SK-N-SH (cell line): Measurements from ENCODE around the gene LHB. TPM values are rescaled to one million over a fixed set of nuclear protein-coding genes. Genes with fewer than 3 reads are reported as not detected.

Experiments
- CTCF ChIA-PET: fragments of 300-600, 350-600 bp; formaldehyde crosslinking; extraction: SDS; loops from one replicate; lab custom pipeline; 2021; lab: Yijun Ruan, JAX
- POLR2A ChIA-PET: fragments of 350-600 bp; sonication (Branson Sonifier 250); formaldehyde crosslinking; extraction: SDS; loops from one replicate; lab custom pipeline; 2020; ENCODE audit warnings: antibody characterized with exemption, inconsistent platforms; lab: Yijun Ruan, JAX
- DNase-seq: peaks from one replicate; pipeline ENCODE4 v3.0.0; 2012
- H2AFZ ChIP-seq: fragments of 200-600 bp; sonication (generic); 2 replicates; pipeline ENCODE4 v1.8.1; 2016; ENCODE audit warnings: antibody characterized with exemption, mild to moderate bottlenecking, low read depth
- H3F3A ChIP-seq: fragments of 200-600 bp; sonication (generic); replicated peaks from 2 replicates; pipeline ENCODE3; 2016; ENCODE audit warnings: antibody characterized with exemption, mild to moderate bottlenecking; ENCODE audit not compliant: insufficient read depth
- H3K27ac ChIP-seq, 2 experiments: fragments of 200-500 bp in 1 of 2; fragments of 200-600 bp in 1 of 2; sonication (Bioruptor generic) in 1 of 2; sonication (generic), shearing (Covaris generic) in 1 of 2; 2 replicates each; pipeline versions ENCODE4 v1.5.1 to v1.6.1; 2014 to 2016; ENCODE audit warnings: low read depth in 2 of 2, inconsistent platforms in 1 of 2, low read length in 1 of 2, mild to moderate bottlenecking in 1 of 2, mixed read lengths in 1 of 2
- H3K27me3 ChIP-seq: fragments of 200-600 bp; sonication (generic), shearing (Covaris generic); 2 replicates; pipeline ENCODE4 v1.6.1; 2016; ENCODE audit warnings: mixed run types; ENCODE audit not compliant: insufficient read depth
- H3K36me3 ChIP-seq, 2 experiments: fragments of 200-500 bp in 1 of 2; fragments of 200-600 bp in 1 of 2; sonication (Bioruptor generic) in 1 of 2; sonication (generic) in 1 of 2; replicated peaks in 1 of 2; 2 replicates each; pipeline versions ENCODE3 to v1.5.1; 2014 to 2016; ENCODE audit warnings: low read length in 1 of 2, mild to moderate bottlenecking in 1 of 2; ENCODE audit not compliant: insufficient read depth in 2 of 2, control insufficient read depth in 1 of 2
- H3K4me1 ChIP-seq, 2 experiments: fragments of 200-500 bp in 1 of 2; fragments of 200-600 bp in 1 of 2; sonication (Bioruptor generic) in 1 of 2; sonication (generic), shearing (Covaris generic) in 1 of 2; 2 replicates each; pipeline versions ENCODE4 v1.5.1 to v1.6.1; 2014 to 2016; ENCODE audit warnings: low read depth in 1 of 2, low read length in 1 of 2, mixed run types in 1 of 2; ENCODE audit not compliant: insufficient read depth in 2 of 2, control insufficient read depth in 1 of 2
- H3K4me2 ChIP-seq: fragments of 200-600 bp; sonication (generic), shearing (Covaris generic); 2 replicates; pipeline ENCODE4 v1.6.1; 2017; ENCODE audit warnings: mixed run types
- H3K4me3 ChIP-seq, 2 experiments: fragments of 200-500 bp in 1 of 2; fragments of 200-600 bp in 1 of 2; sonication (Bioruptor generic) in 1 of 2; sonication (generic), shearing (Covaris generic) in 1 of 2; 2 replicates each; pipeline versions ENCODE4 v1.5.1 to v1.8.1; 2014 to 2016; ENCODE audit warnings: low read depth in 2 of 2, inconsistent platforms in 1 of 2, low read length in 1 of 2, mild to moderate bottlenecking in 1 of 2, mixed read lengths in 1 of 2, moderate library complexity in 1 of 2
- H3K79me2 ChIP-seq: fragments of 200-600 bp; sonication (generic); 2 replicates; pipeline ENCODE4 v1.8.1; 2017; ENCODE audit warnings: mild to moderate bottlenecking; ENCODE audit not compliant: insufficient read depth
- H3K9ac ChIP-seq: fragments of 200-600 bp; sonication (generic); 2 replicates; pipeline ENCODE4 v1.6.1; 2017; ENCODE audit warnings: mixed run types
- H3K9me2 ChIP-seq: fragments of 200-600 bp; sonication (generic); 2 replicates; pipeline ENCODE4 v1.6.1; 2017; ENCODE audit warnings: mixed run types
- H3K9me3 ChIP-seq: fragments of 200-600 bp; sonication (generic); 2 replicates; pipeline ENCODE4 v1.6.1; 2017; ENCODE audit warnings: mixed run types, mild to moderate bottlenecking, moderate library complexity
- H4K20me1 ChIP-seq: fragments of 200-600 bp; sonication (generic); 2 replicates; pipeline ENCODE4 v1.6.1; 2017; ENCODE audit warnings: mild to moderate bottlenecking, mixed run types; ENCODE audit not compliant: insufficient read depth
- EP300 ChIP-seq, 2 experiments: IDR thresholded peaks; 2 replicates each; pipeline versions ENCODE4 v1.4.0 to v1.6.1; 2012; ENCODE audit warnings: borderline replicate concordance in 1 of 2, low read depth in 1 of 2, low read length in 1 of 2
- GABPA ChIP-seq: IDR thresholded peaks from 2 replicates; pipeline ENCODE4 v1.4.0; 2012; ENCODE audit warnings: low read depth, mild to moderate bottlenecking
- JUND ChIP-seq: IDR thresholded peaks from 2 replicates; pipeline ENCODE4 v1.4.0; 2012
- MEF2A ChIP-seq: IDR thresholded peaks from 2 replicates; pipeline ENCODE4 v1.4.0; 2012; ENCODE audit warnings: low read depth, borderline replicate concordance
- NRF1 ChIP-seq: IDR thresholded peaks from 2 replicates; pipeline ENCODE4 v1.6.1; 2012; ENCODE audit warnings: low read depth, mild to moderate bottlenecking, low read length
- PBX3 ChIP-seq: IDR thresholded peaks from 2 replicates; pipeline ENCODE4; 2012
- POLR2AphosphoS5 ChIP-seq: IDR thresholded peaks from 2 replicates; pipeline ENCODE4 v1.6.1; 2012; ENCODE audit warnings: low read depth, low read length
- REST ChIP-seq: IDR thresholded peaks from 2 replicates; pipeline ENCODE4 v1.6.1; 2012; ENCODE audit warnings: mild to moderate bottlenecking, low read depth, low read length, moderate library complexity
- SIN3A ChIP-seq: IDR thresholded peaks from 2 replicates; pipeline ENCODE4 v1.6.1; 2012; ENCODE audit warnings: low read depth, mild to moderate bottlenecking, low read length, moderate library complexity, borderline replicate concordance
- TCF12 ChIP-seq: IDR thresholded peaks from 2 replicates; pipeline ENCODE4 v1.4.0; 2012
- TEAD4 ChIP-seq: IDR thresholded peaks from 2 replicates; pipeline ENCODE4 v1.4.0; 2012; ENCODE audit warnings: mild to moderate bottlenecking, borderline replicate concordance; ENCODE audit not compliant: insufficient read depth
- USF1 ChIP-seq: IDR thresholded peaks from 2 replicates; pipeline ENCODE4 v1.4.0; 2012; ENCODE audit warnings: low read depth, borderline replicate concordance
- YY1 ChIP-seq: IDR thresholded peaks from 2 replicates; pipeline ENCODE4 v1.4.0; 2012; ENCODE audit warnings: low read depth, mild to moderate bottlenecking
- WGBS: methylation state at CpG from one replicate; pipeline ENCODE4 v1.1.6; 2017; ENCODE audit warnings: low lambda C conversion rate; 5-methylcytosine and 5-hydroxymethylcytosine counted together
- polyA plus RNA-seq, 3 experiments: library from polyadenylated mRNA; depleted of rRNA; stranded (reverse); fragments of >200 nt; gene quantifications; 2 replicates each; pipeline ENCODE4 v1.2.3, GENCODE V29; 2012

LHB gene
- polyA plus RNA-seq, 1 of the 3 experiments (the other 2 are of a cell fraction) = 0.13 TPM

GRCh38 chr19:49004133-49004532 is 12.8 kb downstream of the LHB start:
- Histone ChIP-seq H3K9me2 (no peaks in the 10 kb centered on the region), H3K9me3 (no peaks in the 10 kb centered on the region), H3K27me3 (no peaks in the 10 kb centered on the region), H3K27ac (no peak overlapping the region), H3F3A (no peaks in the 10 kb centered on the region), H3K36me3 (peaks cover 20 to 39% of the 10 kb centered on the region in 2 experiments), H3K4me3 (no peak overlapping the region), H4K20me1 (no peaks in the 10 kb centered on the region), H2AFZ (no peak overlapping the region), H3K4me1 (no peaks in the 10 kb centered on the region), H3K79me2 (peaks cover 33% of the 10 kb centered on the region; the same call in 1 of the 2 replicates), H3K4me2 (no peak overlapping the region), H3K9ac (no peak overlapping the region)
- ChIA-PET POLR2A (no interaction called here), CTCF (interaction anchor here (0.6 to 2.8 kb wide), 5 partner anchors 9 to 70 kb away, joined by 3 to 14 read pairs (median 4); partner anchors contain the start of genes GYS1 and RUVBL2)
- WGBS = 99% methylated on average over 15 of the region's 15 CpGs
- no peak for TF ChIP-seq POLR2AphosphoS5
- TF ChIP-seq YY1 = no peak
- TF ChIP-seq NRF1 = no peak
- TF ChIP-seq TCF12 = no peak
- TF ChIP-seq JUND = no peak
- no peak for TF ChIP-seq EP300 (IDR thresholded peaks at IDR 0.05; ENCODE audit: borderline replicate concordance in 1 of 2, low read depth in 1 of 2, low read length in 1 of 2)
- no peak for TF ChIP-seq REST
- no peak for TF ChIP-seq SIN3A
- TF ChIP-seq USF1 = no peak
- no peak for TF ChIP-seq PBX3
- TF ChIP-seq MEF2A = no peak
- TF ChIP-seq TEAD4 = no peak
- no peak for TF ChIP-seq GABPA
- no peak for DNase-seq
